22Rv1 (cell line): Measurements from ENCODE around the gene PLA2G6.

ENCODE experiments used
- CTCF ChIP-seq: fragments of 450-650 bp; IDR thresholded peaks from 2 replicates; pipeline ENCODE4 v1.5.1; 2017; ENCODE audit warnings: mild to moderate bottlenecking
- ZFX ChIP-seq: fragments of 450-650 bp; IDR thresholded peaks from 2 replicates; pipeline ENCODE4 v1.6.1; 2017; ENCODE audit warnings: antibody characterized with exemption, borderline replicate concordance

- TF ChIP-seq CTCF (no peak), ZFX (no peak)
Measured at GRCh38 chr22:38080850-38081635, 100.6 kb downstream of the PLA2G6 start.
